ENCODE results near the gene ZNF774. TPM values are rescaled to one million over a fixed set of nuclear protein-coding genes. Genes with fewer than 3 reads are reported as not detected.
A peak's percentile ranks its signal among the peaks of the same experiment; 100 is the strongest.

The ZNF774 gene
- total RNA-seq, 1 donor from 2014 or later: 4.7 TPM

- no peak for DNase-seq
- H3K27me3 ChIP-seq (ENCODE audit: low read depth): no peaks in the 10 kb centered on the region
- H3K27ac ChIP-seq (replicated peaks): no peak overlapping the region
- peaks cover 14% of the 10 kb centered on the region for H3K9me3 ChIP-seq (replicated peaks)
- intact Hi-C loops (cut with micrococcal nuclease): no loop called here
- peaks cover 11% of the 10 kb centered on the region for H3K4me1 ChIP-seq
- TF ChIP-seq CTCF (IDR thresholded peaks at IDR 0.05; ENCODE audit: borderline replicate concordance): no peak
- no peak overlapping the region for H3K4me3 ChIP-seq
- H3K36me3 ChIP-seq: no peaks in the 10 kb centered on the region
Observed at GRCh38 chr15:90381515-90381914, 29.4 kb downstream of the ZNF774 start.

- Histone ChIP-seq H3K27me3 (ENCODE audit: low read depth) (no peaks in the 10 kb centered on the region), H3K4me1 (peaks cover 6% of the 10 kb centered on the region), H3K36me3 (no peaks in the 10 kb centered on the region), H3K27ac (replicated peaks) (no peak overlapping the region), H3K4me3 (no peak overlapping the region), H3K9me3 (replicated peaks) (peaks cover 14% of the 10 kb centered on the region)
- intact Hi-C loops (cut with micrococcal nuclease): no loop called here
- no peak for TF ChIP-seq CTCF (IDR thresholded peaks at IDR 0.05; ENCODE audit: borderline replicate concordance)
- no peak for DNase-seq
Observed at GRCh38 chr15:90382320-90382719, 30.2 kb downstream of the ZNF774 start.

GRCh38 chr15:90386221-90386620 lies 34.1 kb downstream of the ZNF774 start:
- H3K27ac ChIP-seq (replicated peaks): peak overlapping the region; percentile 30
- H3K27me3 ChIP-seq (ENCODE audit: low read depth): no peaks in the 10 kb centered on the region
- DNase-seq: no peak
- no peak overlapping the region for H3K4me3 ChIP-seq
- intact Hi-C loops (cut with micrococcal nuclease): no loop called here
- H3K9me3 ChIP-seq (replicated peaks): no peaks in the 10 kb centered on the region
- H3K36me3 ChIP-seq: peaks cover 7% of the 10 kb centered on the region
- H3K4me1 ChIP-seq: peaks cover 30% of the 10 kb centered on the region
- TF ChIP-seq CTCF (IDR thresholded peaks at IDR 0.05; ENCODE audit: borderline replicate concordance): no peak

GRCh38 chr15:90387534-90388461 lies 35.7 kb downstream of the ZNF774 start, which contains the start of gene IQGAP1:
Gene IQGAP1 (plus strand): TSS chr15:90388242. CDS start chr15:90388342, 100 bp downstream.
- no peaks in the 10 kb centered on the region for H3K9me3 ChIP-seq (replicated peaks)
- peaks cover 46% of the 10 kb centered on the region for H3K4me1 ChIP-seq
- peak; percentile 97 for DNase-seq
- peaks cover 13% of the 10 kb centered on the region for H3K36me3 ChIP-seq
- TF ChIP-seq CTCF (IDR thresholded peaks at IDR 0.05; ENCODE audit: borderline replicate concordance): no peak
- peak within 1 kb of the TSS; percentile 98 for H3K4me3 ChIP-seq
- intact Hi-C loops (cut with micrococcal nuclease): no loop called here
- peak within 1 kb of the TSS; percentile 98 for H3K27ac ChIP-seq (replicated peaks)
- no peaks in the 10 kb centered on the region for H3K27me3 ChIP-seq (ENCODE audit: low read depth)

GRCh38 chr15:90388462-90389380 lies 36.6 kb downstream of the ZNF774 start:
- Histone ChIP-seq H3K4me3 (peak overlapping the region; percentile 98), H3K27ac (replicated peaks) (peak overlapping the region; percentile 98), H3K36me3 (peaks cover 13% of the 10 kb centered on the region), H3K27me3 (ENCODE audit: low read depth) (no peaks in the 10 kb centered on the region), H3K9me3 (replicated peaks) (no peaks in the 10 kb centered on the region), H3K4me1 (peaks cover 55% of the 10 kb centered on the region)
- peak; percentile 72 for DNase-seq
- intact Hi-C loops (cut with micrococcal nuclease): no loop called here
- peak; percentile 14 for TF ChIP-seq CTCF (IDR thresholded peaks at IDR 0.05; ENCODE audit: borderline replicate concordance)

Measured in left ventricle myocardium inferior (tissue), 1 donor.